WTC11 (cell line): ENCODE measurements around the gene UCK2. TPM values are rescaled to one million over a fixed set of nuclear protein-coding genes. Genes with fewer than 3 reads are reported as not detected.

ENCODE experiments used
- ATAC-seq: fragments of 200-7000 bp; cut with Tn5 transposase; 2 replicates; pipeline ENCODE4 v1.10.0; 2021; ENCODE audit warnings: mild to moderate bottlenecking, moderate library complexity
- CTCF ChIA-PET: fragments of 300-600 bp; sonication (Branson Sonifier 250); formaldehyde crosslinking; loops from one replicate; lab custom pipeline; 2021; ENCODE audit warnings: antibody characterized with exemption; lab: Charles Lee
- POLR2A ChIA-PET: fragments of 350-600 bp; sonication (Branson Sonifier 250); formaldehyde crosslinking; loops from one replicate; lab custom pipeline; 2021; ENCODE audit warnings: antibody characterized with exemption; lab: Charles Lee
- DNase-seq: peaks from one replicate; pipeline ENCODE4 v3.0.0; 2021; ENCODE audit warnings: low spot score
- H3K27ac Mint-ChIP-seq: 2 replicates; pipeline ENCODE4 v1.8.0; 2021; ENCODE audit warnings: mixed read lengths
- H3K27me3 Mint-ChIP-seq: 2 replicates; pipeline ENCODE4 v1.8.0; 2021; ENCODE audit warnings: low read depth, mild to moderate bottlenecking, moderate library complexity, mixed read lengths
- H3K36me3 Mint-ChIP-seq: 2 replicates; pipeline ENCODE4 v1.8.0; 2021; ENCODE audit warnings: mixed read lengths
- H3K4me1 Mint-ChIP-seq: 2 replicates; pipeline ENCODE4 v1.8.0; 2022; ENCODE audit warnings: mixed read lengths
- H3K4me3 Mint-ChIP-seq: 2 replicates; pipeline ENCODE4 v1.8.0; 2021; ENCODE audit warnings: mild to moderate bottlenecking, moderate library complexity, mixed read lengths
- H3K9me3 Mint-ChIP-seq: 2 replicates; pipeline ENCODE4 v1.8.0; 2021; ENCODE audit warnings: mixed read lengths
- ATF1 ChIP-seq: sonication (generic); formaldehyde crosslinking; IDR thresholded peaks from 2 replicates; pipeline ENCODE4 v1.8.1; 2023; ENCODE audit warnings: mild to moderate bottlenecking, moderate library complexity, missing genetic modification reagents
- ATF6 ChIP-seq: sonication (generic); formaldehyde crosslinking; IDR thresholded peaks from 2 replicates; pipeline ENCODE4 v1.8.1; 2023; ENCODE audit warnings: mild to moderate bottlenecking, missing genetic modification reagents
- ERG ChIP-seq: fragments of 250-450 bp; sonication (Bioruptor Pico); IDR thresholded peaks from 2 replicates; pipeline ENCODE4 v1.8.0; 2021; ENCODE audit warnings: mild to moderate bottlenecking
- FOXK1 ChIP-seq: sonication (generic); formaldehyde crosslinking; IDR thresholded peaks from 2 replicates; pipeline ENCODE4 v1.8.0; 2022; ENCODE audit warnings: mild to moderate bottlenecking, moderate library complexity, missing genetic modification reagents
- GTF2I ChIP-seq: fragments of 250-450 bp; sonication (Bioruptor Pico); conservative IDR thresholded peaks from 2 replicates; pipeline ENCODE4 v1.4.0; 2021; ENCODE audit warnings: mild to moderate bottlenecking
- HMGA2 ChIP-seq: fragments of 250-450 bp; sonication (Bioruptor Pico); IDR thresholded peaks from 2 replicates; pipeline ENCODE4 v1.4.0; 2021; ENCODE audit warnings: mild to moderate bottlenecking, moderate library complexity
- IRF2 ChIP-seq: sonication (generic); formaldehyde crosslinking; IDR thresholded peaks from 2 replicates; pipeline ENCODE4 v1.8.0; 2022; ENCODE audit warnings: low read depth, missing genetic modification reagents, borderline replicate concordance
- KAT7 ChIP-seq: sonication (generic); formaldehyde crosslinking; IDR thresholded peaks from 2 replicates; pipeline ENCODE4 v1.8.1; 2023; ENCODE audit warnings: missing genetic modification reagents, mild to moderate bottlenecking, borderline replicate concordance
- MLX ChIP-seq: sonication (generic); formaldehyde crosslinking; IDR thresholded peaks from 2 replicates; pipeline ENCODE4 v1.8.1; 2023; ENCODE audit warnings: mild to moderate bottlenecking, missing genetic modification reagents, moderate library complexity
- NR1H2 ChIP-seq: sonication (generic); formaldehyde crosslinking; IDR thresholded peaks from 2 replicates; pipeline ENCODE4 v1.9.0; 2021; ENCODE audit warnings: mild to moderate bottlenecking, moderate library complexity, missing genetic modification reagents
- PRDM15 ChIP-seq: sonication (generic); formaldehyde crosslinking; IDR thresholded peaks from 2 replicates; pipeline ENCODE4 v1.8.0; 2022; ENCODE audit warnings: missing genetic modification reagents
- RORB ChIP-seq: fragments of 250-450 bp; sonication (Bioruptor Pico); IDR thresholded peaks from 2 replicates; pipeline ENCODE4 v1.9.0; 2021; ENCODE audit warnings: mild to moderate bottlenecking
- SP1 ChIP-seq: sonication (generic); formaldehyde crosslinking; conservative IDR thresholded peaks from 2 replicates; pipeline ENCODE4 v1.8.1; 2022; ENCODE audit warnings: missing genetic modification reagents
- TEAD4 ChIP-seq: sonication (generic); formaldehyde crosslinking; IDR thresholded peaks from 2 replicates; pipeline ENCODE4 v1.8.0; 2022; ENCODE audit warnings: mild to moderate bottlenecking, missing genetic modification reagents
- ZBTB43 ChIP-seq: sonication (generic); formaldehyde crosslinking; IDR thresholded peaks from 2 replicates; pipeline ENCODE4 v1.8.1; 2023; ENCODE audit warnings: mild to moderate bottlenecking, missing genetic modification reagents
- ZNF219 ChIP-seq: sonication (generic); formaldehyde crosslinking; IDR thresholded peaks from 2 replicates; pipeline ENCODE4 v1.8.0; 2023; ENCODE audit warnings: missing genetic modification reagents, mild to moderate bottlenecking, borderline replicate concordance
- ZNF281 ChIP-seq: sonication (generic); formaldehyde crosslinking; IDR thresholded peaks from 2 replicates; pipeline ENCODE4 v1.8.0; 2023; ENCODE audit warnings: mild to moderate bottlenecking, missing genetic modification reagents
- ZNF396 ChIP-seq: fragments of 250-450 bp; sonication (Bioruptor Pico); IDR thresholded peaks from 2 replicates; pipeline ENCODE4 v1.8.0; 2021; ENCODE audit warnings: mild to moderate bottlenecking, moderate library complexity, borderline replicate concordance
- ZNF416 ChIP-seq: fragments of 250-450 bp; sonication (Bioruptor Pico); IDR thresholded peaks from 2 replicates; pipeline ENCODE4 v1.9.0; 2021; ENCODE audit warnings: mild to moderate bottlenecking, inconsistent platforms
- ZNF425 ChIP-seq: fragments of 250-450 bp; sonication (Bioruptor Pico); conservative IDR thresholded peaks from 2 replicates; pipeline ENCODE4 v1.9.0; 2021; ENCODE audit warnings: mild to moderate bottlenecking
- total RNA-seq: library from RNA; stranded (reverse); gene quantifications from 3 replicates; pipeline ENCODE4 v1.2.3, GENCODE V29; 2021

UCK2 gene
- total RNA-seq, 1 experiment from 2014 or later: 85.7 TPM

GRCh38 chr1:165869343-165869742 lies 41.9 kb downstream of the UCK2 start:
- peaks cover 56% of the 10 kb centered on the region for H3K4me1 Mint-ChIP-seq
- TF ChIP-seq RORB (CRISPR knock-in tag) (no peak), NR1H2 (no peak), IRF2 (CRISPR knock-in tag) (no peak), ZBTB43 (CRISPR knock-in tag) (no peak), ATF1 (CRISPR knock-in tag) (no peak), SP1 (CRISPR knock-in tag) (no peak), ZNF425 (CRISPR knock-in tag) (no peak), ATF6 (CRISPR knock-in tag) (no peak), HMGA2 (CRISPR knock-in tag) (no peak), ZNF219 (CRISPR knock-in tag) (no peak), KAT7 (CRISPR knock-in tag) (no peak), ERG (CRISPR knock-in tag) (no peak), FOXK1 (CRISPR knock-in tag) (no peak), ZNF396 (no peak), MLX (CRISPR knock-in tag) (no peak)
- H3K27ac Mint-ChIP-seq: no peak overlapping the region
- DNase-seq (no peak), ATAC-seq (no peak)
- H3K9me3 Mint-ChIP-seq: peaks cover 19% of the 10 kb centered on the region
- ChIA-PET POLR2A (interaction anchor here (0.6 kb wide), 1 partner anchor 42 kb away, joined by 3 read pairs; the partner anchor contains the start of gene UCK2), CTCF (no interaction called here)
- H3K4me3 Mint-ChIP-seq: no peak overlapping the region
- no peaks in the 10 kb centered on the region for H3K27me3 Mint-ChIP-seq
- H3K36me3 Mint-ChIP-seq: peaks cover 26% of the 10 kb centered on the region

GRCh38 chr1:165871311-165872067 lies 44.1 kb downstream of the UCK2 start:
- Mint-ChIP-seq H3K27ac (no peak overlapping the region), H3K27me3 (no peaks in the 10 kb centered on the region), H3K36me3 (peaks cover 37% of the 10 kb centered on the region), H3K4me3 (no peak overlapping the region), H3K9me3 (peaks cover 24% of the 10 kb centered on the region), H3K4me1 (peaks cover 52% of the 10 kb centered on the region)
- DNase-seq (peak; percentile 49), ATAC-seq (peak; percentile 75)
- ChIA-PET CTCF (interaction anchor here (0.6 to 1.6 kb wide), 19 partner anchors 10 to 270 kb away, joined by 3 to 20 read pairs (median 4); partner anchors contain the start of gene ALDH9A1), POLR2A (interaction anchor here (1.0 to 1.2 kb wide), 2 partner anchors 43 to 102 kb away, joined by 3 to 5 read pairs; no protein-coding TSS in a partner anchor)
- no peak for TF ChIP-seq ZNF416 (CRISPR knock-in tag)
- 0 out of 2 replicates have a peak, but pooled peaks have one; percentile 12 for TF ChIP-seq GTF2I (CRISPR knock-in tag)
- TF ChIP-seq PRDM15 (CRISPR knock-in tag): no peak
- TF ChIP-seq TEAD4 (CRISPR knock-in tag): no peak
- no peak for TF ChIP-seq ZNF396
- no peak for TF ChIP-seq ZNF281 (CRISPR knock-in tag)
- no peak for TF ChIP-seq FOXK1 (CRISPR knock-in tag)
